ENCODE data around the gene KDM4D. TPM values are rescaled to one million over a fixed set of nuclear protein-coding genes. Genes with fewer than 3 reads are reported as not detected.

Gene KDM4D
- total RNA-seq, 1 donor from 2014 or later, result 1.3 TPM

DNA sequence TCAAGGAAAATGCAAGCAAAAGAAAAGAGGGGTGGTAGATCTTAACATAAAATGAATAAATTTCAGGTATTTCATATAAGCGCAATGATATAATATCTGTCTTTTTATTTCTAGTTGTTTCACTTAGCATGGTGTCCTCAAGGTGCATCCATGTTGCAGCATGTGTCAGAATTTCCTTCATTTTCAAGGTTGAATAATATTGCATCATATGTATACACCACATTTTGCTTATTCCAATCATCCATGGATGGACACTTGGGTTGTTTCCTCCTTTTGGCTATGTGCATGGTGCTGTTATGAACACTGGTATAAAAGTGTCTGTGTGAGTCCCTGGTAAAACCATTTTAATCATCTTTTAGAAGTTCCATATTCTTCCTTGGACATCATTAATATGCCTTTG is 68.7 kb downstream of the KDM4D start:
- H3K27ac Mint-ChIP-seq (ENCODE audit: unreplicated experiment), result no peak overlapping the region
- no peaks in the 10 kb centered on the region for H3K27me3 Mint-ChIP-seq (ENCODE audit: unreplicated experiment)
- no peaks in the 10 kb centered on the region for H3K4me1 Mint-ChIP-seq (ENCODE audit: low read depth, unreplicated experiment)
- no peak overlapping the region for H3K4me3 Mint-ChIP-seq (ENCODE audit: unreplicated experiment)
- TF ChIP-seq CTCF (IDR thresholded peaks at IDR 0.05; ENCODE audit: partially characterized antibody, unreplicated experiment), result no peak
- DNase-seq, result no peak
- peaks cover 2% of the 10 kb centered on the region for H3K9me3 Mint-ChIP-seq (ENCODE audit: unreplicated experiment)
- H3K36me3 Mint-ChIP-seq (ENCODE audit: unreplicated experiment), result no peaks in the 10 kb centered on the region

DNA sequence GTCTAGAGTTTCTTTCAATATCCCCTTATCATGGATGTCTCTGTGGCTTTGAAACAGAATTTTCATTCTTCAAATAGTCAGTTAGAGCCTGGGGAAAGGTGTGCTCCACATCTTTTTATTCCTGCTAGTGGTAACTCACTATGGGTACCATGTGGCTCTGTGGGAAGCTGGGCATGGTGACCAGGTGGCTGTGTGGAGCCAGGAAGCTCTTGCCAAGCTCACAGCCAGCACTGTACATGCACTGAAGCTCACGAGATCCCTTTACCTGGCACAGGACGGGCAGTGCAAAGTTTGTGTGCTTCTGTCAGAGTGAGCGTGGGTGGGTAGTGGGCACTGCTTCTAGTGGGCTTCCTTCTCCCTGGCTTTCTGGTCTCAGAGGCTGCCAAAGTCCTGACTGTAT is 69.4 kb downstream of the KDM4D start:
- no peaks in the 10 kb centered on the region for H3K4me1 Mint-ChIP-seq (ENCODE audit: low read depth, unreplicated experiment)
- no peak for DNase-seq
- H3K4me3 Mint-ChIP-seq (ENCODE audit: unreplicated experiment), result no peak overlapping the region
- no peaks in the 10 kb centered on the region for H3K36me3 Mint-ChIP-seq (ENCODE audit: unreplicated experiment)
- TF ChIP-seq CTCF (IDR thresholded peaks at IDR 0.05; ENCODE audit: partially characterized antibody, unreplicated experiment), result no peak
- H3K9me3 Mint-ChIP-seq (ENCODE audit: unreplicated experiment), result peaks cover 2% of the 10 kb centered on the region
- no peaks in the 10 kb centered on the region for H3K27me3 Mint-ChIP-seq (ENCODE audit: unreplicated experiment)
- no peak overlapping the region for H3K27ac Mint-ChIP-seq (ENCODE audit: unreplicated experiment)

DNA sequence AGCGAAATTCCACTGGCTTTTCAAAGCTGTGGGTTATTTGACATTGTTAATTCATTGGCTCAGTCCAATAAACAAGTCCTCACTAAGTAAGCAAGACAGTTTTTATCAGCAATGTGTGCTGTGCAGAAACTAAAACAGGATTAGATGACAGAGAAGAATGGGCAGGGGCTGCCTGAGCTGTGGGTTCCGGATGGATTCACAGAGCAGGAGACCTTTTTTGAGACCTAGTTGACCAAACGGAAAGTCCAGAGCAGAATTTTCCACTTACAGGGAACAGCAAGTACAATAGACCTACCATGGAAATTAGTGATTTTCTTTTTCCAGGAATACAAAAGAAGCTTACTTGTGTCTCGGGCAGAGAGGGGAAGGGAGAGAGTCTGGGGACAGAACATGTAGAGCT is 70.5 kb downstream of the KDM4D start:
- Mint-ChIP-seq H3K9me3 (ENCODE audit: unreplicated experiment) (no peaks in the 10 kb centered on the region), H3K4me3 (ENCODE audit: unreplicated experiment) (no peak overlapping the region), H3K27ac (ENCODE audit: unreplicated experiment) (no peak overlapping the region), H3K36me3 (ENCODE audit: unreplicated experiment) (no peaks in the 10 kb centered on the region), H3K4me1 (ENCODE audit: low read depth, unreplicated experiment) (no peaks in the 10 kb centered on the region), H3K27me3 (ENCODE audit: unreplicated experiment) (no peaks in the 10 kb centered on the region)
- no peak for DNase-seq
- no peak for TF ChIP-seq CTCF (IDR thresholded peaks at IDR 0.05; ENCODE audit: partially characterized antibody, unreplicated experiment)

DNA sequence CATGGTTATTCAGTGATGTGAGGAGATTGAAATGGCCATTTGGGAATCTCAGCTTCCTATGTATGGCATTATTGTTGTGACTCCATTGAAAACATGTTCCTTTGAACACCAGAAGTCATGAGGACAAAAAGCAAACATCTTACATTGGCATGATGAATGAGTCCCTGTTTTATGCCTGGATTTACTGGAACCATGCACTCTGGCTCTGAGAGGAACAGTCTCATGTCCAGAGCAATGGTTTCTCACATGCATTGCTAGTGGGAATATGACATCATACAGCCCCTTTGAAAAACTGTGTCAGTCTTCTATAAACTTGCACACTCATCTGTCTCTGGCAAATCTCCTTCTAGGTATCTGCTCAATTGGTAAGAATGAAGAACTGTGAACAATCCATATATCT is 72.3 kb downstream of the KDM4D start:
- H3K36me3 Mint-ChIP-seq (ENCODE audit: unreplicated experiment), result no peaks in the 10 kb centered on the region
- DNase-seq, result no peak
- no peaks in the 10 kb centered on the region for H3K27me3 Mint-ChIP-seq (ENCODE audit: unreplicated experiment)
- no peak overlapping the region for H3K4me3 Mint-ChIP-seq (ENCODE audit: unreplicated experiment)
- H3K4me1 Mint-ChIP-seq (ENCODE audit: low read depth, unreplicated experiment), result no peaks in the 10 kb centered on the region
- no peak for TF ChIP-seq CTCF (IDR thresholded peaks at IDR 0.05; ENCODE audit: partially characterized antibody, unreplicated experiment)
- H3K27ac Mint-ChIP-seq (ENCODE audit: unreplicated experiment), result no peak overlapping the region
- H3K9me3 Mint-ChIP-seq (ENCODE audit: unreplicated experiment), result no peaks in the 10 kb centered on the region

Other genes with a start within 250 kb of the KDM4D start
- 27.6 TPM for gene AMOTL1, start 205.4 kb upstream of the KDM4D start, total RNA-seq (ENCODE audit: unreplicated experiment)
- 65.1 TPM for gene CWC15, start 153 bp upstream of the KDM4D start, total RNA-seq (ENCODE audit: unreplicated experiment)
- gene KDM4E, start 51.5 kb downstream of the KDM4D start, total RNA-seq (ENCODE audit: unreplicated experiment), result 1.1 TPM
- gene KDM4F, start 75.7 kb downstream of the KDM4D start, total RNA-seq (ENCODE audit: unreplicated experiment), result 0.39 TPM
- gene SRSF8, start 93.2 kb downstream of the KDM4D start, total RNA-seq (ENCODE audit: unreplicated experiment), result 45.2 TPM
- gene ENDOD1, start 116.1 kb downstream of the KDM4D start, total RNA-seq (ENCODE audit: unreplicated experiment), result 1.6 TPM

Data from glutamatergic neuron (in vitro differentiated cells).